HepG2 (cell line): Measurements from ENCODE around the gene NAA15. TPM values are rescaled to one million over a fixed set of nuclear protein-coding genes. Genes with fewer than 3 reads are reported as not detected.

Source experiments
- ARID2 ChIP-seq: sonication (generic); formaldehyde crosslinking; IDR thresholded peaks from 2 replicates; pipeline ENCODE4 v1.8.1; 2022; ENCODE audit warnings: mild to moderate bottlenecking, missing genetic modification reagents, borderline replicate concordance
- FIP1L1 ChIP-seq: fragments of 200-400 bp; formaldehyde crosslinking; IDR thresholded peaks from 2 replicates; pipeline ENCODE4 v1.6.1; 2018; ENCODE audit warnings: low read depth, mild to moderate bottlenecking, low read length, moderate library complexity, borderline replicate concordance; ENCODE audit not compliant: insufficient read depth
- HNF1A ChIP-seq, 2 experiments: sonication (generic) in 1 of 2; formaldehyde crosslinking in 1 of 2; IDR thresholded peaks; 2 replicates each; pipeline versions ENCODE4 v1.4.0 to v1.6.1; 2016 to 2020; ENCODE audit warnings: borderline replicate concordance in 1 of 2, low read depth in 1 of 2, mild to moderate bottlenecking in 1 of 2, missing genetic modification reagents in 1 of 2
- HNRNPK ChIP-seq: fragments of 200-400 bp; formaldehyde crosslinking; IDR thresholded peaks from 2 replicates; pipeline ENCODE4 v1.6.1; 2018; ENCODE audit warnings: low read length, low read depth, moderate library complexity, mild to moderate bottlenecking; ENCODE audit not compliant: poor library complexity, severe bottlenecking
- MLLT10 ChIP-seq: sonication (generic); formaldehyde crosslinking; IDR thresholded peaks from 2 replicates; pipeline ENCODE4 v1.4.0; 2020; ENCODE audit warnings: missing genetic modification reagents
- MLXIP ChIP-seq: sonication (generic); formaldehyde crosslinking; IDR thresholded peaks from 2 replicates; pipeline ENCODE4 v1.9.0; 2021; ENCODE audit warnings: missing genetic modification reagents, borderline replicate concordance
- SNRNP70 ChIP-seq: fragments of 200-400 bp; formaldehyde crosslinking; IDR thresholded peaks from 2 replicates; pipeline ENCODE4 v1.6.1; 2017; ENCODE audit warnings: mild to moderate bottlenecking, low read depth, low read length, moderate library complexity
- ZBTB34 ChIP-seq: sonication (generic); formaldehyde crosslinking; IDR thresholded peaks from 2 replicates; pipeline ENCODE4 v1.8.0; 2022; ENCODE audit warnings: mild to moderate bottlenecking, missing genetic modification reagents
- ZMYM2 ChIP-seq: sonication (generic); formaldehyde crosslinking; IDR thresholded peaks from 2 replicates; pipeline ENCODE4 v1.8.0; 2022; ENCODE audit warnings: mild to moderate bottlenecking, missing genetic modification reagents
- ZNF235 ChIP-seq: sonication (generic); formaldehyde crosslinking; IDR thresholded peaks from 2 replicates; pipeline ENCODE4 v1.8.1; 2023; ENCODE audit warnings: mild to moderate bottlenecking, missing genetic modification reagents, borderline replicate concordance
- ZNF562 ChIP-seq: sonication (generic); formaldehyde crosslinking; IDR thresholded peaks from 2 replicates; pipeline ENCODE4 v1.8.0; 2022; ENCODE audit warnings: missing genetic modification reagents, borderline replicate concordance
- ZNF598 ChIP-seq: sonication (generic); formaldehyde crosslinking; IDR thresholded peaks from 2 replicates; pipeline ENCODE4 v1.5.1; 2020; ENCODE audit warnings: mild to moderate bottlenecking, missing genetic modification reagents, borderline replicate concordance
- ZNF670 ChIP-seq: sonication (generic); formaldehyde crosslinking; IDR thresholded peaks from 2 replicates; pipeline ENCODE4 v1.8.0; 2022; ENCODE audit warnings: mild to moderate bottlenecking, missing genetic modification reagents, borderline replicate concordance
- ZNF770 ChIP-seq: sonication (generic); formaldehyde crosslinking; IDR thresholded peaks from 2 replicates; pipeline ENCODE4 v1.5.0; 2020; ENCODE audit warnings: mild to moderate bottlenecking, missing genetic modification reagents
- ZSCAN9 ChIP-seq: IDR thresholded peaks from 2 replicates; pipeline ENCODE4 v1.6.1; 2016; ENCODE audit warnings: borderline replicate concordance
- polyA plus RNA-seq, 8 experiments: library from polyadenylated mRNA; depleted of rRNA in 3 of 8; stranded (reverse) in 7 of 8; unstranded in 1 of 8; fragments of >200 nt; fragmentation: Illumina TruSeq in 4 of 8; extraction: Trizol in 4 of 8; gene quantifications; 2 replicates each; pipeline versions ENCODE4 v1.2.1 to v1.2.3, GENCODE V29; 2011 to 2016; ENCODE audit warnings: low read depth in 4 of 8, missing spikeins in 1 of 8, mixed read lengths in 1 of 8; ENCODE audit not compliant: insufficient read depth in 1 of 8
- total RNA-seq, 5 experiments: library from RNA; depleted of rRNA; stranded (reverse); fragments of >200 nt; fragmentation: Illumina TruSeq; extraction: Trizol; gene quantifications; 2 replicates each; pipeline ENCODE4 v1.2.3, GENCODE V29; 2016; ENCODE audit warnings: low read depth in 1 of 5

NAA15 gene
- total and polyA plus RNA-seq, 2 of the 13 experiments (the other 11 are each of a cell fraction or from before 2014, with no cell fraction given) = 6.2 to 50.2 TPM

GRCh38 chr4:139453371-139454110, 152.2 kb downstream of the NAA15 start (continued):
- TF ChIP-seq ZNF670 (CRISPR knock-in tag) (no peak; the same call in 1 of the 2 replicates), FIP1L1 (peak; percentile 36; the same call in 1 of the 2 replicates), MLLT10 (CRISPR knock-in tag) (no peak), HNRNPK (peak; percentile 13), ZSCAN9 (CRISPR knock-in tag) (no peak; the same call in 1 of the 2 replicates), HNF1A (IDR thresholded peaks at IDR 0.05; ENCODE audit: low read depth) (no peak; the same call in none of the 2 replicates), HNF1A (CRISPR knock-in tag; IDR thresholded peaks at IDR 0.05; ENCODE audit: borderline replicate concordance) (peak; percentile 61), ZNF770 (no peak), SNRNP70 (no peak), ZBTB34 (0 out of 2 replicates have a peak, but pooled peaks have one; percentile 53), ARID2 (CRISPR knock-in tag) (peak; percentile 79), ZNF562 (CRISPR knock-in tag) (no peak), ZMYM2 (CRISPR knock-in tag) (peak; percentile 95), ZNF598 (CRISPR knock-in tag) (peak; percentile 90), ZNF235 (CRISPR knock-in tag) (peak; percentile 45; the same call in 1 of the 2 replicates), MLXIP (CRISPR knock-in tag) (no peak)
